Measurements from ENCODE around the gene UPP2.

The UPP2 gene

DNA sequence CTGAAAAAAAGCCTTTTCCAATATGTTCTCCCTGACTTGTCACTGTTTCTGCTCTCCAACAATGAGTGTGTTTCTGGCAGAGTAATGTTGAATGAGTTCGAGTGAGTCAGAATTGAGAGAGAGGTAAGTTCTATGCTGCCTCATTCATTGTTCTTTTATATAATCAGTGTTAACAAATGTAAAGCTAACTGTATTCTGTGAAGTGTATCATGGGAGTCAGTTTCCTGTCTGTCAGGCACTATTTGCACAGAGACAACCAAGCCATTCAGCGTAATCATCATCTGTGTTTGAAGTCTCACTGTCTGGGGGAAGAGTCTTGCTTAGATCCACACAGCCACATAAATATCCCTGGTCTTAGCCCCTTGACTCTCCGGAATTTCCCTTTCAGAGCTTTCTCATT is 22.0 kb upstream of the UPP2 start:
- peaks cover 0 to 15% (median 8%) of the 10 kb centered on the region in 11 experiments; a peak in 15 of 22 replicates for H3K9me3 ChIP-seq (replicated peaks in 1 of 11)
- H3K36me3 ChIP-seq: no peaks in the 10 kb centered on the region
- TF ChIP-seq Cebpa-rat (IDR thresholded peaks at IDR 0.05): no peak
- no peaks in the 10 kb centered on the region for H3K27me3 ChIP-seq
- H3K27ac ChIP-seq: no peak overlapping the region
- H3K4me2 ChIP-seq: no peak overlapping the region
- H3K9ac ChIP-seq: no peak overlapping the region
- H3K4me3 ChIP-seq: no peak overlapping the region
- H3K4me1 ChIP-seq: peaks cover 0 to 5% (median 0%) of the 10 kb centered on the region in 10 experiments; a peak in 2 of 20 replicates
- H4K20me1 ChIP-seq: no peaks in the 10 kb centered on the region

DNA sequence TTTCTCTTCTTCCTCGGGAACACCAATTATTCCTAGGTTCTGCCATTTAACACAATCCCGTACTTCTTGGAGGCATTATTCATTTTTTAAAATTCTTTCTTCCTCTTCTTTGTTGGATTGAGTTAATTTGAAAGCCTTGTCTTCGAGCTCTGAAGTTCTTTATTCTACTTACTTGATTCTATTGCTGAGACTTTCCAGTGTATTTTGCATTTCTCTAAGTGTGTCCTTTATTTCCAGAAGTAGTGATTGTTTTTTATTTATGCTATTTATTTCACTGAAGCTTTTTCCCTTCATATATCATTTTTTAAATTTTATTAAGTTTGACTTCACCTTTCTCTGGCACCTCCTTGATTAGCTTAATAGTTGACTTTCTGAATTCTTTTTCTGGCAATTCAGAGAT is 13.6 kb upstream of the UPP2 start:
- Histone ChIP-seq H3K9me3 (replicated peaks in 1 of 11) (peaks cover 19 to 28% (median 25%) of the 10 kb centered on the region in 11 experiments), H3K27me3 (no peaks in the 10 kb centered on the region), H3K36me3 (no peaks in the 10 kb centered on the region), H3K9ac (no peak overlapping the region), H3K27ac (no peak overlapping the region), H3K4me1 (no peaks in the 10 kb centered on the region), H3K4me2 (no peak overlapping the region), H3K4me3 (no peak overlapping the region), H4K20me1 (no peaks in the 10 kb centered on the region)
- TF ChIP-seq Cebpa-rat (IDR thresholded peaks at IDR 0.05): no peak

DNA sequence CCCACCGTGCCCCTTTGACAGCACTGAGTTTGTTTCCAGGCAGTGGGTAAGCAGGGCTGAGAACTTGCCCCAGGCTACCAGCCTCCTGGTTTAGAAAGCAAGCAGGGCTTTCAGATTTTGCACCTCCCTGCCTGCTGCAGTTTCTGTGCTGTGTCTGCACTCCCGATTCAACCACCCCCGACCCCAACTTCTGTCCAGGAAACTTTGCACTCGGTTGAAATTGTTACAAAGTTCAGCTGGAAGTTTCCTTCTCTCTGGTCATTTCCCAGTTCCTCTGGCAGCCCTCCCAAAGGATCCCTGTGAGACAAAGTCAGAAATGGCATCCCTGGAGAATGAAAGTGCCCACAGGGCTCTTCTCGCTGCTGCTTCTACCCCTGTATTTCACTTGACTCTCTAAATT is 12.4 kb upstream of the UPP2 start:
- H3K4me3 ChIP-seq: no peak overlapping the region
- H4K20me1 ChIP-seq: no peaks in the 10 kb centered on the region
- no peak for TF ChIP-seq Cebpa-rat (IDR thresholded peaks at IDR 0.05)
- no peak overlapping the region for H3K9ac ChIP-seq
- H3K4me2 ChIP-seq: no peak overlapping the region
- no peaks in the 10 kb centered on the region for H3K36me3 ChIP-seq
- H3K27ac ChIP-seq: no peak overlapping the region
- H3K9me3 ChIP-seq (replicated peaks in 1 of 11): peaks cover 19 to 28% (median 25%) of the 10 kb centered on the region in 11 experiments
- H3K4me1 ChIP-seq: no peaks in the 10 kb centered on the region
- no peaks in the 10 kb centered on the region for H3K27me3 ChIP-seq

DNA sequence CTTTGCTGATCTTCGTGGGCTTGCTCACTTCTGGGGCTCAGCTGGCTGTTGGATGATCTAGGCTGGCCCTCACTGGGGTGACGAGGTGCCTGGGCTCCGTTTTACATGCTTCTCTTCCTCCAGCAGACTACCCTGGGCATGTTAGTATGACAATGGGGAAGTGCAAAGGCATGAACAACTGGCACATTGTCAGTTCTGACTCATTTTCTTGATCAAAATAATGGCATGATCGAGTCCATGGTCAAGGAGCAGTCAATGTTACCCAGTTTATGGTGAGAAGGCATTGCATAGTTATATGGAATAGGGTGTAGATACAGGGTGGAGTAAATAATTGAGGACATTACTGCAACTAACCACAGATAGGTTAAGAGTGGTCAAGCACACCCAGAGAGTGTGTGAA is 10.0 kb upstream of the UPP2 start:
- Histone ChIP-seq H3K9ac (no peak overlapping the region), H3K9me3 (replicated peaks in 1 of 11) (peaks cover 19 to 28% (median 25%) of the 10 kb centered on the region in 11 experiments), H3K4me2 (no peak overlapping the region), H3K4me3 (no peak overlapping the region), H3K27ac (no peak overlapping the region), H4K20me1 (no peaks in the 10 kb centered on the region), H3K27me3 (no peaks in the 10 kb centered on the region), H3K4me1 (no peaks in the 10 kb centered on the region), H3K36me3 (no peaks in the 10 kb centered on the region)
- no peak for TF ChIP-seq Cebpa-rat (IDR thresholded peaks at IDR 0.05)

DNA sequence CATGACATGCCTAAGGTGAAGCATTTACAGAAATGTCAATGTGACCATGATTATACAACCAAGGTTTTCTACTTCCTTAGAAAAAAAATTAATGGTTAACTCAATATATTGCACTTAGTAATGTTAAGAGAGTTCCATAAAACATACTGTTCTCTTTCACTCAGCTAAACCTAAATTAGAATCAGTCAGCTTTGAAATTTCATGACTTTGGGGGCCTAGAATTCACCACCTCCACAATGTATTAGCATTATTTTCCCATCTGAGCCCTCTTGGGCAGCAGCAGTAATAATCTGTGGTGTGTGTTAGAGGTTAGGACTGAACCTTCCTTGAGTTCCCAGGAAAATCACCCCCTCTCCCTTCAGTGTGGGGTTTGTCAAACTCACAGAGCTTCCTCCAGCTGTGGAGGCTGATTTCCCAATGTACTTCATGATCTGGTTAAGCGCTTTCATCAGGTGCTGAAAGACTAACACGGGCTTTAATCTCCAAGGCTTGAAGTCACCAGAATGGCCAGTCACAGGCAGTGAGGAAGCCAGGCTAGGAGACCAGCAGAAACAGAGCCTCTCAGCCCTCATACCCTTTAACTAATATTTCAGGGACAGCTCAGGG is 7.1 kb upstream of the UPP2 start:
- Histone ChIP-seq H3K4me2 (no peak overlapping the region), H3K27ac (no peak overlapping the region), H3K36me3 (no peaks in the 10 kb centered on the region), H3K4me1 (no peaks in the 10 kb centered on the region), H3K4me3 (no peak overlapping the region), H3K27me3 (no peaks in the 10 kb centered on the region), H3K9me3 (replicated peaks in 1 of 11) (peaks cover 0 to 1% (median 0%) of the 10 kb centered on the region in 11 experiments; a peak in 1 of 22 replicates), H3K9ac (no peak overlapping the region), H4K20me1 (no peaks in the 10 kb centered on the region)
- no peak for TF ChIP-seq Cebpa-rat (IDR thresholded peaks at IDR 0.05)

DNA sequence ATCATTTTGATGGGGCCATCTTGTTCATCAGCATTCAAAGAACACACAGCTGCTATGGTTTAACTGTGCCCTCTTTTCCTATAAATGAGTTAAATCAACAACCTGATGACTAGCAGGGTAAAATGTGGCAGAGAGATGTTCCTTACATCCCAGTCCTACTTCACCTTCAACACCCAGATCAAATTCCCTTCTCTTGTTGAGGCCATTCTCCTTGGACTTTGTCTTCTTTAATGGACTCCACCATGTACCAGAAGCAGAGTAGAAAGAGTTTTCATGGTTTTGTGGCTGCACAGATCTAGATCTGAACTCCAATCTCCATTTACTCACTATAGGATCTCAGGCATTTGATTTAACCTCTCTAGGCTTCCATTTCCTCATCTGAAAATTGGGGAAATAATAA is 6.4 kb upstream of the UPP2 start:
- no peaks in the 10 kb centered on the region for H3K36me3 ChIP-seq
- no peaks in the 10 kb centered on the region for H4K20me1 ChIP-seq
- no peak overlapping the region for H3K4me2 ChIP-seq
- H3K4me1 ChIP-seq: no peaks in the 10 kb centered on the region
- no peak overlapping the region for H3K27ac ChIP-seq
- no peaks in the 10 kb centered on the region for H3K9me3 ChIP-seq (replicated peaks in 1 of 11)
- TF ChIP-seq Cebpa-rat (IDR thresholded peaks at IDR 0.05): no peak
- no peak overlapping the region for H3K9ac ChIP-seq
- no peak overlapping the region for H3K4me3 ChIP-seq
- no peaks in the 10 kb centered on the region for H3K27me3 ChIP-seq

DNA sequence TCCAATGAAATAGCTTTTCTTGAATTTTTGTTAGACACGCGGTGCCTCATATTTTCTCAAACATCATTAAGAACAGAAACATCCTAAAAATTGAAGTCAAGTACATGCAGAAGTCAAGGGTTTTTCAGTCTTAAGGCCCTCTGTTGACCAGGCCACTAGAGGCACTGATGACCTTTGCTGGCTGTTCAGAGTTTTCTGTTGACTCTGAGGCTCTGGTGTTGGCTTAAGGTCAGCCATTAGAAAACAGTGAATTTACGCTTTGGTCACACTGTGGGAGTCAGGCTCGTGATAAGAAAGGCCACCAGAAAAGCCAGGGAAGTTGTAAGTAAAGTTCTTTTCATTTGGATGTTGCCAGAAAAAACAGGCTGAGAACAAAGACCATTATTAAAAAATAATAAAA is 5.8 kb upstream of the UPP2 start:
- no peaks in the 10 kb centered on the region for H3K27me3 ChIP-seq
- H3K4me3 ChIP-seq: no peak overlapping the region
- no peaks in the 10 kb centered on the region for H3K36me3 ChIP-seq
- TF ChIP-seq Cebpa-rat (IDR thresholded peaks at IDR 0.05): no peak
- H3K27ac ChIP-seq: no peak overlapping the region
- H3K9me3 ChIP-seq (replicated peaks in 1 of 11): no peaks in the 10 kb centered on the region
- no peaks in the 10 kb centered on the region for H4K20me1 ChIP-seq
- H3K4me2 ChIP-seq: no peak overlapping the region
- H3K4me1 ChIP-seq: no peaks in the 10 kb centered on the region
- H3K9ac ChIP-seq: no peak overlapping the region

DNA sequence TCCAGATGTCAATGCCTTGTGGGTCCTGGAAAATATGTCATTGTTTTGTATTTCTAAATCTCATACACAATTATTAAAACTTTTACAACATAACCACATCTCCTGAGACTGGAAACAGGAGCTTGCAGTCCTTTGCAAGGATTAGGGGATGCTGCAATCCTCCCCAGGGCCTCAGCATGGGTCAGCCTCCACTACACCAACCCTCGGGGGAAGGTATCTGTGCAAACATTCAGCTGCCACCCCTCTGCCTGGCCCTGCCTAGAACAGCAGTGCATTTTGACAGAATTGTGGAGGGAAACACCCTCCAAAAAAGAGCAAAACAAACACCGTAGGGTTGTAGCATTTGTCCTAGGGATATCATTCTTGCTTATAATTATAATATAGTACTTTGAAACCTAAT is 4.2 kb upstream of the UPP2 start:
- Histone ChIP-seq H3K27ac (no peak overlapping the region), H3K4me3 (no peak overlapping the region), H3K4me2 (no peak overlapping the region), H3K4me1 (no peaks in the 10 kb centered on the region), H3K27me3 (no peaks in the 10 kb centered on the region), H3K36me3 (no peaks in the 10 kb centered on the region), H4K20me1 (no peaks in the 10 kb centered on the region), H3K9ac (no peak overlapping the region), H3K9me3 (replicated peaks in 1 of 11) (no peaks in the 10 kb centered on the region)
- TF ChIP-seq Cebpa-rat (IDR thresholded peaks at IDR 0.05): no peak

DNA sequence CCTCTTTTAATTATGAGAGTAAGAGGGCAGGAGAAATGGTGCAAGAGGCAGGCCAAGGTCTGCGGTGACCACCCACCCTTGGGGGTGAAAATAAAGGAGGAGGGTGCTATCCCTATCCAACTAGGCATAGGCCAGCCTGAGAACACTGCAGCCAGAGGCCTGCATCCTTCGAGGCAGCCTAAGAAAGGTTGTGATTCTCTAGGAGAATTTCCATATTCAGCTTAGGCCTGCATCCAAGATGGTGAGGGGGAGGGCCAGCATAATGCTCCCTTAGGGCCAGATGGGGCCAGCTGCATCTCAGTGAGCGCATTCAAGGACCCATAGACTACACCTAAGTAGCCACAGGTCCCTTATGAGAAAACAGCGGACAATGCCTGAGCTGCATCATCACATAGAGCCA is 3.5 kb upstream of the UPP2 start:
- H4K20me1 ChIP-seq: no peaks in the 10 kb centered on the region
- H3K4me2 ChIP-seq: no peak overlapping the region
- no peaks in the 10 kb centered on the region for H3K36me3 ChIP-seq
- no peak for TF ChIP-seq Cebpa-rat (IDR thresholded peaks at IDR 0.05)
- H3K27me3 ChIP-seq: no peaks in the 10 kb centered on the region
- H3K4me1 ChIP-seq: no peaks in the 10 kb centered on the region
- no peak overlapping the region for H3K4me3 ChIP-seq
- no peak overlapping the region for H3K9ac ChIP-seq
- H3K27ac ChIP-seq: no peak overlapping the region
- no peaks in the 10 kb centered on the region for H3K9me3 ChIP-seq (replicated peaks in 1 of 11)

DNA sequence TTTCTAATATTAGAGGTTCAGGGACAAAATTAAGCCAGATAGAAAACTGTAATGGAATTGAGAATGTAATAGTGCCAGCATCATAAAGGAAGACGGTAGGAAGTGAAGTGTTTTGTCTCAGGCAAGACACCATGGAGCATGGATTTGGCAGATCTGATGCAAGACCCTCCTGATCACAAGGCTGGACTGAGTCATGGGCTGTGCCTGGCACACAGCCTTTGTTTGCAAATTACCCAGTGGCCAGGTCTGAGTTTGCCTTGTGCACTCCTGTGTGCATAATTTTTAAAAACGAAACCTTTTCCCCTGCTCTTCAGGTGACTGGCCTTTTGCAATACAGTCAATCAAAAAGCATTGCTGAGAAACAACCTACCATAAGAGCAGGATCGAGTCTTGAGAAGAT is 2.0 kb upstream of the UPP2 start:
- no peak overlapping the region for H3K4me2 ChIP-seq
- no peak overlapping the region for H3K9ac ChIP-seq
- H3K4me3 ChIP-seq: no peak overlapping the region

More for the DNA sequence above, 2.0 kb upstream of the UPP2 start:
- Histone ChIP-seq H3K9me3 (replicated peaks in 1 of 11) (no peaks in the 10 kb centered on the region), H3K27ac (no peak overlapping the region), H4K20me1 (no peaks in the 10 kb centered on the region), H3K36me3 (no peaks in the 10 kb centered on the region), H3K4me1 (no peaks in the 10 kb centered on the region), H3K27me3 (no peaks in the 10 kb centered on the region)
- no peak for TF ChIP-seq Cebpa-rat (IDR thresholded peaks at IDR 0.05)

Data from BLaER1 treated with 17β-estradiol and CSF1 and Interleukin-3, amounts not matched to agents 10 nM and 100 nM (cell line).